SK-N-MC (cell line): ENCODE measurements around the gene UBQLN4.
A peak's percentile ranks its signal among the peaks of the same experiment; 100 is the strongest.

Experiments used
- DNase-seq: peaks from one replicate; pipeline ENCODE4 v3.0.0-alpha.2; 2011; ENCODE audit warnings: low read depth, low spot score
- H3K27ac ChIP-seq: fragments of 200-600 bp; sonication (generic); 2 replicates; pipeline ENCODE4 v1.5.1; 2016; ENCODE audit warnings: mixed run types
- H3K36me3 ChIP-seq: fragments of 200-600 bp; sonication (generic); 2 replicates; pipeline ENCODE4 v1.6.1; 2017; ENCODE audit warnings: antibody characterized with exemption, low read length, mixed read lengths; ENCODE audit not compliant: insufficient read depth
- H3K4me3 ChIP-seq: fragments of 200-600 bp; sonication (generic); 2 replicates; pipeline ENCODE4 v1.5.1; 2016
- H3K9ac ChIP-seq: fragments of 200-600 bp; sonication (generic); 2 replicates; pipeline ENCODE4 v1.8.0; 2017; ENCODE audit warnings: mixed run types, mixed read lengths; ENCODE audit not compliant: insufficient read length
- H3K9me3 ChIP-seq: fragments of 200-600 bp; sonication (generic); 2 replicates; pipeline ENCODE4 v1.6.1; 2017; ENCODE audit warnings: low read depth, mild to moderate bottlenecking, antibody characterized with exemption, low read length, moderate library complexity, mixed read lengths
- EZH2 ChIP-seq: fragments of 200-600 bp; sonication (generic); IDR thresholded peaks from one replicate; pipeline ENCODE4 v1.6.1; 2017; ENCODE audit warnings: antibody characterized with exemption
- FOXP2 ChIP-seq: optimal IDR thresholded peaks from 2 replicates; pipeline ENCODE3; 2011; ENCODE audit warnings: mild to moderate bottlenecking, moderate library complexity; ENCODE audit not compliant: insufficient read depth; ENCODE audit errors: extremely low read length, control extremely low read depth
- POLR2AphosphoS5 ChIP-seq: IDR thresholded peaks from 2 replicates; pipeline ENCODE4 v1.6.1; 2012; ENCODE audit warnings: mild to moderate bottlenecking, low read depth, low read length, borderline replicate concordance

UBQLN4 gene

DNA sequence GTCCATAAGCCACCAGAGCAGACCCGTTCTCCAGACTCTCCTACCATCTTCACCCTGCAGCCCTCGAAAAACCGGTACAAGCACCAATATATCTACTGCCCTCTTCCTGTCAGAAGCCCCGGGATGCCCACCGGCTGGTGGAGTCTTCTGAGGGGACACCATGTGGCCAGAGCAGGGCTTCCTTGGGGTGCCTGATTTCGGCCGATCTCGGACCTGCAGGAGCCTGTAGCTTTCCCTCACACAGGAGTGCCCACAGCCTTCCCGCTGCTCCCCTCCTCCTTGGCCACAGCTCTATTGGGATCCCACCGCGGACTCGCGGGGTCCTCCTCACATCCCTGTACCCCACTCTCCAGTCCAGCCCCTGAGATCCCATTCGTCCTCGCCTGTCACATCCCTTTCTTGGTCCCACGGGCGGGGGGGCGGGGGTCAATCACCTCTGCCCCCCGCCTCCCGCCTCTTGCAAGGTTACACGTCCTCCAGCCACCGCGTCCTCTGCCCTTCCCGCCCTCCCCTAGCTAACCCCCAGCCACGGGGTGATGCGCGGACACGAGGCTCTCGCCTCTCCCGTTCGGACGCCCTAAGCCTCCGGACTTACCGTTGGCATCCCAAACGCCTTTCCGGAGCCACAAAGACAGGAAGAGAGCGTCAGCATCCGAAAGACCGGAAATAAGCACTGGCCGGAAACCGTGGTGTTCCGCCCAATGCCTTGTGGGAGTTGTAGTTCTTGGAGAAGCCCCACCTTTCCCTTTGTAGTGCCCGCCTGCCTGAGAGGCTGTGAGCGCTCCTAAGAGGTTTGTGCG is 33.1 kb downstream of the UBQLN4 start, which contains the start of gene SSR2:
SSR2 (minus strand) TSS at position 659 of the 800 bp plus-strand sequence. CDS start 784 bp downstream, outside the sequence.
- TF ChIP-seq FOXP2: peak; percentile 72
- peak; percentile 93 for TF ChIP-seq POLR2AphosphoS5
- no peak for TF ChIP-seq EZH2
- Histone ChIP-seq H3K4me3 (peak within 1 kb of the TSS; percentile 93), H3K27ac (peak within 1 kb of the TSS; percentile 54; the same call in 1 of the 2 replicates), H3K9me3 (no peaks in the 10 kb centered on the region), H3K9ac (peak within 1 kb of the TSS; percentile 80), H3K36me3 (peaks cover 38% of the 10 kb centered on the region)
- peak; percentile 50 for DNase-seq

GRCh38 chr1:156019946-156020292 is 33.7 kb downstream of the UBQLN4 start:
- no peaks in the 10 kb centered on the region for H3K9me3 ChIP-seq
- DNase-seq: no peak
- no peak overlapping the region for H3K27ac ChIP-seq
- TF ChIP-seq FOXP2: no peak
- no peak for TF ChIP-seq POLR2AphosphoS5
- TF ChIP-seq EZH2: no peak
- peak overlapping the region; percentile 80 for H3K9ac ChIP-seq
- peak overlapping the region; percentile 93 for H3K4me3 ChIP-seq
- peaks cover 40% of the 10 kb centered on the region for H3K36me3 ChIP-seq

- H3K9me3 ChIP-seq: no peaks in the 10 kb centered on the region
- no peak overlapping the region for H3K4me3 ChIP-seq
- H3K27ac ChIP-seq: no peak overlapping the region
- H3K36me3 ChIP-seq: peaks cover 83% of the 10 kb centered on the region
- H3K9ac ChIP-seq: no peak overlapping the region
- no peak for DNase-seq
- TF ChIP-seq EZH2 (no peak), FOXP2 (no peak), POLR2AphosphoS5 (no peak)
These were observed 38.8 kb downstream of the UBQLN4 start for GRCh38 chr1:156014829-156015228.

- H3K9ac ChIP-seq: no peak overlapping the region
- DNase-seq: no peak
- H3K36me3 ChIP-seq: peaks cover 74% of the 10 kb centered on the region
- TF ChIP-seq EZH2 (no peak), FOXP2 (no peak), POLR2AphosphoS5 (no peak)
- no peak overlapping the region for H3K4me3 ChIP-seq
- H3K27ac ChIP-seq: no peak overlapping the region
- H3K9me3 ChIP-seq: no peaks in the 10 kb centered on the region
These were observed 41.4 kb downstream of the UBQLN4 start for GRCh38 chr1:156012051-156012817.

DNA sequence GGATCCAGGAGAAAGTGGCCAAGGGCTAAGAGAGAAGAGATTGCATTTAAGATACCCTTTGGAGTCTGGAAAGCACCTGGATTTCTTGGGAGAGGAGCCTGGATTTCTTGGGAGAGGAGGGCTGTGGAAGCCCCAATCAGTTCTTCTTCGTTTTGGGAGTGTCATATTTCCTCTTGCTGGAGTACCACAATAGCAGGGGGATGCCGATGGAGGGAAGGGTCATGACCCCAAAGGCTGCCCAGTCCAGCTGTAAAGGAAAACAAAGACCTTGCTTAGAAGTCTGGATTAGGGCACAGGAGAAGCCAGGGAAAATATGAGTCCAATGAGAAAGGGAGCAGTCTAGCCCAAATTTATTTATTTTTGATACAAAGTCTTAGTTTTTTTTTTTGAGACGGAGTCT is 44.2 kb downstream of the UBQLN4 start:
- no peaks in the 10 kb centered on the region for H3K9me3 ChIP-seq
- peak overlapping the region; percentile 57 for H3K27ac ChIP-seq
- no peak for DNase-seq
- TF ChIP-seq EZH2 (no peak), POLR2AphosphoS5 (no peak), FOXP2 (no peak)
- peaks cover 51% of the 10 kb centered on the region for H3K36me3 ChIP-seq
- no peak overlapping the region for H3K9ac ChIP-seq
- H3K4me3 ChIP-seq: no peak overlapping the region

GRCh38 chr1:156006666-156007376 is 46.8 kb downstream of the UBQLN4 start:
- Histone ChIP-seq H3K36me3 (peaks cover 27% of the 10 kb centered on the region), H3K4me3 (no peak overlapping the region), H3K9me3 (no peaks in the 10 kb centered on the region), H3K27ac (no peak overlapping the region), H3K9ac (no peak overlapping the region)
- DNase-seq: no peak
- no peak for TF ChIP-seq POLR2AphosphoS5
- no peak for TF ChIP-seq EZH2
- no peak for TF ChIP-seq FOXP2

DNA sequence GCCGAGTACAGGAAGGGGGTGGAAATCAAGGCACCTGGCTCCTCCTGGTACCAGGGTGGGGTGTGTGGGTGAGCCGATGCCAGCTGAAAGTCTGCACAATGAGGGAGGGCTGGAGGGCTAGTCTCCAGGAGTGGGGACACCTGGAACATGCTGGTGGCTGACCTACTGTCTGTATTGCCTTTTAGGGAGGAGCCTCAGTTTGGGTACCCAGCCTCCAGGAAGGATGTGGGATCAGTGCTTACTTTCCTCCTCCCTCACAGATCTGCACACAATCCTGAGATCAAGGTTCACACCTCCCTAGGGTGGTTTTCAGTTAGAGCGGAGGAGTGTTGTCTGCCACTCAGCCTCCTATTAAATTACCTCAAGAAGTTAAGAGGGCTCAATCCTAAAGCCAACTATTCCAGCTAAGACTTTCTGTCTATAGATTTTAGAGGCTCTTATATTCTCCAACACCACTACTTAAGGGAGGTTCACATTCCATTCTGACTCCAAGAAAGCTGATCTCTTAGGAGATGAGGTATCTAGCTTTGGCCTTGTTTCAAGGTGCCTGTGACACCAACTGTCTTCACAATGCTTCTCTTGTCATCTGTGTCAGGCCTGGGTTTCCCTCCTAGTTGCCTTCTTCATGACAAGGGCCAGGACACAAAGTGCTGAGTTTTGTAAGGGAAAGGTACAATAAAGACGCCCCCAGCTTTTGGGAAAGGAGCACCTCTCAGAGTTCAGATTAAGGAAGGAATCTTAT is 48.6 kb downstream of the UBQLN4 start:
- Histone ChIP-seq H3K9me3 (no peaks in the 10 kb centered on the region), H3K27ac (no peak overlapping the region), H3K9ac (no peak overlapping the region), H3K4me3 (no peak overlapping the region), H3K36me3 (peaks cover 12% of the 10 kb centered on the region)
- no peak for TF ChIP-seq POLR2AphosphoS5
- no peak for TF ChIP-seq FOXP2
- no peak for TF ChIP-seq EZH2
- no peak for DNase-seq
